Hematopoietic multipotent progenitor cell treated with erythropoietin and hydrocortisone succinate and interleukin-3 and kit ligand, for 15 days (in vitro differentiated cells): Measurements from ENCODE around the gene CYSRT1.
"Not testable (repeated sequence)": the region's sequence is repeated elsewhere in the genome, so short reads cannot be mapped to it uniquely, and the experiment has no call there.

Source experiments
- DNase-seq: peaks from one replicate; pipeline ENCODE4 v3.0.0-alpha.2; 2015; ENCODE audit warnings: low spot score

Gene CYSRT1

GRCh38 chr9:137252555-137253506, 27.9 kb downstream of the CYSRT1 start:
- DNase-seq: no peak

GRCh38 chr9:137253717-137254623, 29.0 kb downstream of the CYSRT1 start:
- no peak for DNase-seq

GRCh38 chr9:137254624-137255447, 29.9 kb downstream of the CYSRT1 start, which contains the start of gene NELFB:
Gene NELFB, plus strand, starts transcription at chr9:137255327.
- peak; percentile 90 for DNase-seq

- no peak for DNase-seq
Observed at GRCh38 chr9:137255448-137256114, 30.6 kb downstream of the CYSRT1 start.

- no peak for DNase-seq
Observed at GRCh38 chr9:137256362-137256761, 31.4 kb downstream of the CYSRT1 start.

GRCh38 chr9:137256856-137257255, 31.9 kb downstream of the CYSRT1 start:
- DNase-seq: no peak

- DNase-seq: not testable (repeated sequence)
Observed at GRCh38 chr9:137262173-137262908, 37.4 kb downstream of the CYSRT1 start.

- no peak for DNase-seq
Observed at GRCh38 chr9:137262909-137263285, 37.9 kb downstream of the CYSRT1 start.

- no peak for DNase-seq
Observed at GRCh38 chr9:137263506-137263905, 38.5 kb downstream of the CYSRT1 start.

GRCh38 chr9:137264067-137264466, 39.1 kb downstream of the CYSRT1 start:
- DNase-seq: no peak

- no peak for DNase-seq
Observed at GRCh38 chr9:137265496-137266161, 40.7 kb downstream of the CYSRT1 start.

- no peak for DNase-seq
Observed at GRCh38 chr9:137266162-137266527, 41.2 kb downstream of the CYSRT1 start.

GRCh38 chr9:137266585-137267453, 41.8 kb downstream of the CYSRT1 start:
- DNase-seq: no peak

- DNase-seq: no peak
Observed at GRCh38 chr9:137267933-137268355, 43.0 kb downstream of the CYSRT1 start.

- DNase-seq: no peak
Observed at GRCh38 chr9:137268538-137269201, 43.7 kb downstream of the CYSRT1 start.

GRCh38 chr9:137269231-137269772, 44.3 kb downstream of the CYSRT1 start:
- DNase-seq: no peak

GRCh38 chr9:137270929-137271695, 46.1 kb downstream of the CYSRT1 start:
- no peak for DNase-seq
